Stomach (tissue), 4 donors: ENCODE data around the gene HS6ST3.
"Not testable (repeated sequence)": the region's sequence is repeated elsewhere in the genome, so short reads cannot be mapped to it uniquely, and the experiment has no call there.

Source experiments
- CTCF ChIP-seq, 7 experiments: fragments of 450-650 bp in 4 of 7; fragments of 200-600 bp in 3 of 7; sonication (generic) in 3 of 7; IDR thresholded peaks; one replicate each; pipeline ENCODE4 v1.5.1; 2016 to 2019; ENCODE audit warnings: antibody characterized with exemption in 7 of 7, control low read depth in 2 of 7, mild to moderate bottlenecking in 1 of 7
- EP300 ChIP-seq: sonication (generic); formaldehyde crosslinking; IDR thresholded peaks from one replicate; pipeline ENCODE4 v1.6.1; 2017; ENCODE audit warnings: antibody characterized with exemption

- not testable (repeated sequence) for TF ChIP-seq CTCF (IDR thresholded peaks at IDR 0.05); EP300
Measured at GRCh38 chr13:96108072-96108471, 18.2 kb downstream of the HS6ST3 start.
